ENCODE results near the gene TRIM22. TPM values are rescaled to one million over a fixed set of nuclear protein-coding genes. Genes with fewer than 3 reads are reported as not detected.

TRIM22 gene
- total RNA-seq, 4 donors from 2014 or later = 16.0 to 51.9 (median 32.1) TPM

- TF ChIP-seq POLR2A (IDR thresholded peaks at IDR 0.05) = no peak
- TF ChIP-seq, protein P1, sequence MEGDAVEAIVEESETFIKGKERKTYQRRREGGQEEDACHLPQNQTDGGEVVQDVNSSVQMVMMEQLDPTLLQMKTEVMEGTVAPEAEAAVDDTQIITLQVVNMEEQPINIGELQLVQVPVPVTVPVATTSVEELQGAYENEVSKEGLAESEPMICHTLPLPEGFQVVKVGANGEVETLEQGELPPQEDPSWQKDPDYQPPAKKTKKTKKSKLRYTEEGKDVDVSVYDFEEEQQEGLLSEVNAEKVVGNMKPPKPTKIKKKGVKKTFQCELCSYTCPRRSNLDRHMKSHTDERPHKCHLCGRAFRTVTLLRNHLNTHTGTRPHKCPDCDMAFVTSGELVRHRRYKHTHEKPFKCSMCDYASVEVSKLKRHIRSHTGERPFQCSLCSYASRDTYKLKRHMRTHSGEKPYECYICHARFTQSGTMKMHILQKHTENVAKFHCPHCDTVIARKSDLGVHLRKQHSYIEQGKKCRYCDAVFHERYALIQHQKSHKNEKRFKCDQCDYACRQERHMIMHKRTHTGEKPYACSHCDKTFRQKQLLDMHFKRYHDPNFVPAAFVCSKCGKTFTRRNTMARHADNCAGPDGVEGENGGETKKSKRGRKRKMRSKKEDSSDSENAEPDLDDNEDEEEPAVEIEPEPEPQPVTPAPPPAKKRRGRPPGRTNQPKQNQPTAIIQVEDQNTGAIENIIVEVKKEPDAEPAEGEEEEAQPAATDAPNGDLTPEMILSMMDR (IDR thresholded peaks at IDR 0.05) = no peak
- no peaks in the 10 kb centered on the region for H3K27me3 ChIP-seq
- no peaks in the 10 kb centered on the region for H3K9me3 ChIP-seq
- intact Hi-C loops (cut with DNase I) = no loop called here
- peak overlapping the region in 3 of 4 donors; percentile 37 to 60 (median 48) for H3K4me3 ChIP-seq
- H3K36me3 ChIP-seq = peaks cover 0 to 10% (median 0%) of the 10 kb centered on the region in 3 donors
- H3K4me1 ChIP-seq = peaks cover 3 to 52% (median 10%) of the 10 kb centered on the region in 3 donors
- peak overlapping the region in 3 of 4 donors; percentile 83 to 88 (median 87) for H3K27ac ChIP-seq
- 47 to 54% methylated on average over 3 of the region's 3 CpGs for WGBS, 2 donors
- no peak for DNase-seq
Measured at GRCh38 chr11:5691964-5692361, 2.4 kb downstream of the TRIM22 start.

DNA sequence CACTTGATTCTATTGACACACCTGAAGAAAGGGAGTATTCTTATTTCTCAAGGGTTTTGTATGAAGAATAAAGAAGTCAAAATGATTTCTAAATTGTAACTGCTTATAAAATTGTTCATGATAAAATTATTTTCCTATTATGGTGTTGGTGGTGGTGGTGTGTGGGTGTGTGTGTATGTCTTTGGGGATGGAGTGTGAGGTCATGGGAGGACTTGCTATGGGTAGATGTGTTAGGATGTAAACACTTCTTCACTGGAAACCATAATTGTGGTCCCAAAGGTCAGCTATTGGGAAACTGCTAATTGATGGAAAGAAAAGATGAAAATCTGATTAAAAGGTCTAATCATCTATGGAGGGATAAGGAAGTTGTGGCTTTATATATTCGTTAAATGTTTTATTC is 5.1 kb downstream of the TRIM22 start:
- H3K27ac ChIP-seq = no peak overlapping the region
- 74 to 81% methylated on average over 1 of the region's 1 CpG for WGBS, 2 donors
- H3K36me3 ChIP-seq = peaks cover 0 to 32% (median 0%) of the 10 kb centered on the region in 3 donors
- intact Hi-C loops (cut with DNase I) = no loop called here
- TF ChIP-seq, protein P1 (IDR thresholded peaks at IDR 0.05) = no peak
- TF ChIP-seq POLR2A (IDR thresholded peaks at IDR 0.05) = no peak
- no peak for DNase-seq
- no peak overlapping the region for H3K4me3 ChIP-seq
- peaks cover 0 to 39% (median 0%) of the 10 kb centered on the region in 3 donors for H3K4me1 ChIP-seq
- H3K27me3 ChIP-seq = no peaks in the 10 kb centered on the region
- H3K9me3 ChIP-seq = no peaks in the 10 kb centered on the region

GRCh38 chr11:5695580-5695979 is 6.0 kb downstream of the TRIM22 start:
- intact Hi-C loops (cut with DNase I) = no loop called here
- Histone ChIP-seq H3K36me3 (peaks cover 0 to 41% (median 0%) of the 10 kb centered on the region in 3 donors), H3K4me1 (peaks cover 0 to 31% (median 0%) of the 10 kb centered on the region in 3 donors), H3K4me3 (no peak overlapping the region), H3K27ac (no peak overlapping the region), H3K27me3 (no peaks in the 10 kb centered on the region), H3K9me3 (no peaks in the 10 kb centered on the region)
- TF ChIP-seq POLR2A (IDR thresholded peaks at IDR 0.05) = no peak
- WGBS, 2 donors = 62 to 76% methylated on average over 1 of the region's 1 CpG
- no peak for DNase-seq

GRCh38 chr11:5696210-5696609 is 6.6 kb downstream of the TRIM22 start:
- Histone ChIP-seq H3K27me3 (no peaks in the 10 kb centered on the region), H3K36me3 (peaks cover 0 to 44% (median 0%) of the 10 kb centered on the region in 3 donors), H3K27ac (no peak overlapping the region), H3K4me3 (no peak overlapping the region), H3K4me1 (peaks cover 0 to 25% (median 0%) of the 10 kb centered on the region in 3 donors), H3K9me3 (no peaks in the 10 kb centered on the region)
- intact Hi-C loops (cut with DNase I) = no loop called here
- TF ChIP-seq POLR2A (IDR thresholded peaks at IDR 0.05) = no peak
- TF ChIP-seq, protein P1 (IDR thresholded peaks at IDR 0.05) = no peak
- DNase-seq = no peak
- 52 to 72% methylated on average over 2 of the region's 2 CpGs for WGBS, 2 donors

- H3K9me3 ChIP-seq = no peaks in the 10 kb centered on the region
- no peak overlapping the region for H3K4me3 ChIP-seq
- H3K4me1 ChIP-seq = peaks cover 0 to 10% (median 0%) of the 10 kb centered on the region in 3 donors
- no peak for TF ChIP-seq POLR2A (IDR thresholded peaks at IDR 0.05)
- TF ChIP-seq, protein P1 (IDR thresholded peaks at IDR 0.05) = no peak
- H3K36me3 ChIP-seq = peaks cover 0 to 54% (median 0%) of the 10 kb centered on the region in 3 donors
- WGBS, 2 donors = 86 to 91% methylated on average over 6 to 7 of the region's 7 CpGs
- no peak overlapping the region for H3K27ac ChIP-seq
- no peaks in the 10 kb centered on the region for H3K27me3 ChIP-seq
- intact Hi-C loops (cut with DNase I) = no loop called here
- DNase-seq = no peak
Measured at GRCh38 chr11:5698281-5698680, 8.7 kb downstream of the TRIM22 start.
